Fibroblast of mammary gland (primary cell): ENCODE results near the gene DAP3.
A peak's percentile ranks its signal among the peaks of the same experiment; 100 is the strongest.
"Not testable (repeated sequence)": the region's sequence is repeated elsewhere in the genome, so short reads cannot be mapped to it uniquely, and the experiment has no call there.

Source experiments
- DNase-seq: peaks from one replicate; pipeline ENCODE4 v3.0.0-alpha.2; 2010; ENCODE audit warnings: low read depth
- H3K4me3 ChIP-seq: 2 replicates; pipeline ENCODE4 v1.5.1; 2011; ENCODE audit warnings: low read depth, mild to moderate bottlenecking, low read length, moderate library complexity; ENCODE audit not compliant: control insufficient read depth
- CTCF ChIP-seq: conservative IDR thresholded peaks from 2 replicates; pipeline ENCODE4 v1.5.1; 2011; ENCODE audit warnings: low read depth, low read length, inconsistent platforms; ENCODE audit not compliant: control insufficient read depth, insufficient read depth

Gene DAP3

GRCh38 chr1:155689081-155689607 is at the start of gene DAP3:
Gene DAP3, plus strand, starts transcription at chr1:155689091. Its CDS starts 20,689 bp downstream, at chr1:155709780.
- DNase-seq, result peak; percentile 18
- H3K4me3 ChIP-seq, result peak within 1 kb of the TSS; percentile 88

GRCh38 chr1:155640367-155640766 is 48.5 kb upstream of the DAP3 start:
- TF ChIP-seq CTCF, result no peak
- DNase-seq, result no peak
- no peak overlapping the region for H3K4me3 ChIP-seq

- not testable (repeated sequence) for H3K4me3 ChIP-seq, DNase-seq
Observed at GRCh38 chr1:155642559-155643180, 46.2 kb upstream of the DAP3 start.

- DNase-seq, result no peak
- no peak overlapping the region for H3K4me3 ChIP-seq
- no peak for TF ChIP-seq CTCF
Observed at GRCh38 chr1:155643230-155643629, 45.7 kb upstream of the DAP3 start.

GRCh38 chr1:155645034-155645598 is 43.8 kb upstream of the DAP3 start:
- no peak overlapping the region for H3K4me3 ChIP-seq
- no peak for TF ChIP-seq CTCF
- DNase-seq, result peak; percentile 20

- DNase-seq, result peak; percentile 62
- H3K4me3 ChIP-seq, result no peak overlapping the region
- TF ChIP-seq CTCF, result no peak
Observed at GRCh38 chr1:155645648-155646047, 43.2 kb upstream of the DAP3 start.

GRCh38 chr1:155646307-155646706 is 42.6 kb upstream of the DAP3 start:
- DNase-seq, result peak; percentile 62
- TF ChIP-seq CTCF, result no peak
- H3K4me3 ChIP-seq, result no peak overlapping the region
